HG02943 (cell line): Measurements from ENCODE around the gene ZEB2.

Experiments used
- ATAC-seq: cut with Tn5 transposase; IDR thresholded peaks from one replicate; pipeline ENCODE4 v1.9.1; 2021; ENCODE audit warnings: mild to moderate bottlenecking, low read depth, moderate library complexity; ENCODE audit not compliant: unreplicated experiment

The ZEB2 gene

GRCh38 chr2:144431998-144432397 is 87.9 kb downstream of the ZEB2 start:
- ATAC-seq = no peak

DNA sequence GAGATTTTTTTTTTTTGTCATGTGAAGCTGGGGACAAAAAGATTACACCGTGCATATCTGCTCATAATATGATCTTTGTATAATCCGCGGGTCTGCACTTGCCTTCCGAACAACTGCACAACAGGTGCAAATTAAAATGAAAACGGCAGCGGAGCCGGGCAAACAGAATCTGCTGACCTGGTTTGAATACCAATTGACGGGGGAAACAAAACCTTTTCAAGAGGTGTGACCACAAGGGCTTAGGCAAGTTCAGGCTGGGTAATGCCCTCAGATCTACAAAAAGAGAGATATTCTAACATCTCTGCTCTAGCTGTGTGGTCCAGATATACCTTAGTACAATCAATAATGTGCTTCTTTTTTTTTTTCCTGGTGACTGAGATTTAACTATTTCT is 88.5 kb downstream of the ZEB2 start:
- no peak for ATAC-seq

GRCh38 chr2:144430722-144431391 is 89.1 kb downstream of the ZEB2 start:
- peak; percentile 60 for ATAC-seq

DNA sequence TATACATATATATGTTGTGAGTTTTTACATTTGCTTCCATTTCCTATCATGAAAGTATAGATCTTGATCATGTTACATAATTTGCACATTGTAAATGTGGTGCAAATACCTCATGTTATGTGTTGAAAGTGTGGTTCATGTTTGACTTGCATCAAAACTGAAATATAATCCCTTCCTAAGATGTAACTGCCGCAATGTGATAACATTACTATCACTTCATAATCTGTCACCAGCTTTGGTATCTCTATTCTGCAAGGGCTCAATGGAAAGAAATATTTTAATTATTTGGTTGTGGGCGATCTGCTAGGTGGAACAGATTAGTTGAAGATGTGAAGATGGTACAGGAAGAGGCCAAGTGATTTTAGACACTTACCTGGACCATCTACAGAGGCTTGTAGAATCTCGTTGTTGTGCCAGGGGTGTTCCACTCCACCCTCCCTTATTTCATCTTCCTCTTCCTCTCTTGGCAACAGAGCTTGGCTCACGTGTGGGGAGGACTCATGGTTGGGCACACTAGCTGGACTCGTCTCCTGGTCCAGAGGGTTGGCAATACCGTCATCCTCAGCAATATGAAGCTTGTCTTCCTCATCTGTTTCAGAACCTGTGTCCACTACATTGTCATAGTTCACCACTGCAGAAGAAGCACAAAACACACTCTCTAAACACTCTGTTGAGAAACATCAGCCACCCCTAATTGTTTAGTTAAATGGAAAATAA is 90.4 kb downstream of the ZEB2 start:
- ATAC-seq = no peak

- ATAC-seq = no peak
Observed at GRCh38 chr2:144426981-144427479, 92.9 kb downstream of the ZEB2 start.

DNA sequence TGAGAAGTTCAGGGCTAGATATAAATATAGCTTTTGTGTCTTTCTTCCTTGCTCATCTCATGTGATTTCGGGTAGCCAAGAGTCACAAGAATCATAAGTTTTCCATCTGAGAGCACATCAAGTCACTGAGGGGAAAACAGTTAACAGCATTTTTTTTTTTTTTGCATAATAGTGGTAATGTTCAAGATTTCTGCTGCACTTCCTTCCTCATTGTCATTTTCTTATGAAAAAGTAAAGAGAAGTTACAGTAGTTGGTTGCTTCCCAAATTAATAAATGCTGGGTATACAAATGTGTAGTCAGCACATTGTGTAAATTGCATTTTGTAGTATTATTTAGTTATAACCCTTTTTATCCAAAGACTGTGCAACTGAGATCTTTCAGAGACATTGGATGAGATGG is 93.6 kb downstream of the ZEB2 start:
- no peak for ATAC-seq

- no peak for ATAC-seq
Observed at GRCh38 chr2:144424559-144425240, 95.2 kb downstream of the ZEB2 start.

DNA sequence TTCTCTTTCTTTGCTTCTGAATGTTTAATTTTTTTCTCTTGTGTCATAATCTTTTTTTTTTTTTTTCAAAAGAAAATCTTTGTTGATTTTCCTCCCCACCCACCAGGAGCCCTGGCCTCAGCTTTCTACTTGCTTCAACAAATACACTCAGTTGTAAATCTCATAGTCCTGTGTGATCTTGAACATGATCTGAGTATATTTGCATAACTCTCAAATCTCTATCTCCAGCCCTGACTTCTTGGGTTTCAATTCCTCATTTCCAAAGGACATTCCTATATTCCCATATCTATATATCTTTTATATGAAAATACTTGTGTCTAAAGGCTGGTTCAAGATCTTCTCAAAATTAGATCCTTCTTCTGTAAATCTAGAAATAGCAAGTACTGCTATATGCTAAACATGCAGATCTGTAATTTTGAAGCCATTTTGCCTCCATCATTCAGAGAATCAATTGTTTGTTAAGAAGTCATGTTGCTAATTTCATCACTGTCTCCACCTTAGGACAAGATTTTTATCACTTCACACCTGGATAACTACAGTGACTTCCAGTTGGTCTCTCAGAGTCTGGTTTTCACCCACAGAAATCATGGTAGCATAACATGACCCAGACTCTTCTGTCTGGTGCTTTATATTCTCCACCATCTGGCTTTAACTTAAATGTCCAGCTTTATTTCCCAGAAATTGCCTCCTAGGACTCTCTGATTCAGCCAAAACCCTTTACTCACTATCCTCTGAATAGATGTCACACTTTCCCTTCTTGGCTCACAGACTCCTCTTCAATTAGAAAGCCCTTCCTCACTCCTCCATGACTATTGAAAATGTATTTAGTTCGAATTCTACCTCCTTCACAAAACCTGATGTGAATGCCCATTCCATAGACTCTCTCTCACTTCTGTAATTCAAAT is 98.1 kb downstream of the ZEB2 start:
- no peak for ATAC-seq

- ATAC-seq = no peak
Observed at GRCh38 chr2:144419218-144419617, 100.7 kb downstream of the ZEB2 start.

- ATAC-seq = no peak
Observed at GRCh38 chr2:144415386-144415785, 104.5 kb downstream of the ZEB2 start.

- no peak for ATAC-seq
Observed at GRCh38 chr2:144414324-144414845, 105.5 kb downstream of the ZEB2 start.

DNA sequence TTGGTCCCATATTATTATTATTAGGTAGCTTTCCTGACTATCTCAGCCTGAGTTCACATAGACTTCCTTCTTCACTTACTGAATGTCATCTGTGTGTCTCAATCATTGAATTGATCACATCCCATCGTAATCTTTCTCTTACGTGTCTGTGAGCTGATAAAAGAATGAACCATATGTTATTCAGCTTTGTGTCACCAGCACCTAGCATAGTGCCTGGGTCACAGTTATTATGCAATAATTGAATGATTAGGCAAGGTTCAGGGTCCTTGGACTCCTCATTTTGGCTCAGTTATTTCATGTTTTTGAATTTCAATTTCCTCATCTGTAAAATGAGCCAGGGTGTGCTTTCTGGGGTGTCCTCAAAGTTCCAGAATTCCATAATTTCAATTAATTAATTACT is 107.2 kb downstream of the ZEB2 start:
- ATAC-seq = no peak

- ATAC-seq = no peak
Observed at GRCh38 chr2:144411473-144411872, 108.4 kb downstream of the ZEB2 start.

- no peak for ATAC-seq
Observed at GRCh38 chr2:144409241-144409640, 110.7 kb downstream of the ZEB2 start.

GRCh38 chr2:144407262-144407661 is 112.7 kb downstream of the ZEB2 start:
- no peak for ATAC-seq

GRCh38 chr2:144405982-144406788 is 113.7 kb downstream of the ZEB2 start:
- ATAC-seq = no peak

DNA sequence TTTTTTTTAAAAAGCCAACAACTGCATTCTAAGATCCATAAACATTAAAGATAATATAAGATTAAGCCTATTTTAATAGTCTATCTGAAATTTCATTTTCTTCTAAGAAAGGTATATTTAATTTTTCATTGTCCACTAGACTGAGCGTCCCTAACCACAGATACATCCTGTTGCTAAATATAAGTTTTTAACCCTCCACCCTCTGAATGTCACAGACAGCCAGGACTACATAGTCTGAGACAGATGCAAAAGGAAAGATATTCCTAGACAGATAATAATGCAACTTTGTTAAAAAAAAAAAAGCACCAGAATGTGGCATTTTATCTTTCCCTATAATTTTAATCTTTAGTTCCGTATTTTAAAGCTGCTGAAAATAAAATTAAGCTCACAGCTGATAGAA is 114.6 kb downstream of the ZEB2 start:
- ATAC-seq = no peak

GRCh38 chr2:144404586-144405314 is 115.2 kb downstream of the ZEB2 start:
- no peak for ATAC-seq

DNA sequence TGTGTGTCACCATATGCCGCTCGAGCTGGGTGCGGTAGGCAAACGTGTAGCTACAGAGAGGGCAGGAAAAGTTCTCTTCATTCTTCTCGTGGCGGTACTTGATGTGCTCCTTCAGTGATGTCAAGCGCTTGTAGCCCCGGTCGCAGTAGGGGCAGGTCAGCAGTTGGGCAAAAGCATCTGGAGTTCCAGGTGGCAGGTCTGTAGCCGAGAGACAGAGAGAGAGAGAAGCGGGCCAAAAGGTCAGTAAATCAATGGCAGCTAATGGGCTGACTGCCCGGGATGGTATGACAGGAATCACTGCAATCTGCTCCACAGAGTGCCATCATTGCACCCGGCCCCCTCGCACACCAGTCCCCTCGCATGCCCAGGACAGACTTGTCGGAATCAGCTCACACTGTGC is 116.0 kb downstream of the ZEB2 start:
- no peak for ATAC-seq
